Endodermal cell (in vitro differentiated cells): ENCODE measurements around the gene TCFL5. TPM values are rescaled to one million over a fixed set of nuclear protein-coding genes. Genes with fewer than 3 reads are reported as not detected.

Experiments used
- DNase-seq: peaks from one replicate; pipeline ENCODE4 v3.0.0-alpha.2; 2017
- H3K27ac ChIP-seq: 2 replicates; pipeline ENCODE4 v1.5.1; 2013; ENCODE audit warnings: mild to moderate bottlenecking, low read depth, low read length, moderate library complexity
- H3K27me3 ChIP-seq: 2 replicates; pipeline ENCODE4 v1.6.1; 2013; ENCODE audit warnings: mild to moderate bottlenecking, low read length, moderate library complexity; ENCODE audit not compliant: insufficient read depth, control insufficient read depth, poor library complexity, severe bottlenecking
- H3K36me3 ChIP-seq: 2 replicates; pipeline ENCODE4 v1.7.0; 2013; ENCODE audit warnings: mild to moderate bottlenecking, low read length, moderate library complexity; ENCODE audit not compliant: control insufficient read depth, insufficient read depth
- H3K4me1 ChIP-seq: one replicate; pipeline ENCODE4 v1.7.0; 2013; ENCODE audit warnings: low read length; ENCODE audit not compliant: control insufficient read depth, insufficient read depth
- H3K4me3 ChIP-seq: 2 replicates; pipeline ENCODE4 v1.5.1; 2013; ENCODE audit warnings: mild to moderate bottlenecking, low read length, moderate library complexity
- H3K9ac ChIP-seq: 2 replicates; pipeline ENCODE4 v1.6.1; 2013; ENCODE audit warnings: mild to moderate bottlenecking, low read length, moderate library complexity; ENCODE audit not compliant: poor library complexity, severe bottlenecking; ENCODE audit errors: extremely low read depth
- H3K9me3 ChIP-seq: 2 replicates; pipeline ENCODE4 v1.6.1; 2013; ENCODE audit warnings: mild to moderate bottlenecking, low read length, moderate library complexity; ENCODE audit not compliant: control insufficient read depth
- H3K27ac Mint-ChIP-seq: 2 replicates; pipeline ENCODE4 v1.8.0; 2020; ENCODE audit warnings: mixed read lengths
- H3K27me3 Mint-ChIP-seq: 2 replicates; pipeline ENCODE4 v1.8.0; 2021; ENCODE audit warnings: mild to moderate bottlenecking, mixed read lengths; ENCODE audit not compliant: insufficient read depth
- H3K36me3 Mint-ChIP-seq: 2 replicates; pipeline ENCODE4 v1.8.0; 2020; ENCODE audit warnings: low read depth, mixed read lengths
- H3K4me1 Mint-ChIP-seq: 2 replicates; pipeline ENCODE4 v1.8.0; 2020; ENCODE audit warnings: mixed read lengths
- H3K4me3 Mint-ChIP-seq: 2 replicates; pipeline ENCODE4 v1.8.0; 2020; ENCODE audit warnings: mild to moderate bottlenecking, moderate library complexity, mixed read lengths
- H3K9me3 Mint-ChIP-seq: 2 replicates; pipeline ENCODE4 v1.8.0; 2020; ENCODE audit warnings: mild to moderate bottlenecking, mixed read lengths
- CTCF ChIP-seq: fragments of 200-600 bp; sonication (generic); conservative IDR thresholded peaks from 2 replicates; pipeline ENCODE4 v1.5.0; 2021; ENCODE audit warnings: antibody characterized with exemption, mild to moderate bottlenecking
- WGBS, 2 experiments: methylation state at CpG; one replicate each; pipeline versions ENCODE4 v1.1.5 to v1.1.7; 2013; ENCODE audit warnings: missing lambda C conversion rate in 2 of 2, mixed read lengths in 1 of 2; ENCODE audit not compliant: insufficient coverage in 1 of 2, insufficient read length in 1 of 2; 5-methylcytosine and 5-hydroxymethylcytosine counted together
- total RNA-seq, 2 donors: library from RNA; stranded (reverse); fragmentation: NEBNext Ultra II Directional in 1 of 2; extraction: Animal tissue kit (Norgen Biotek cat#: 25700) in 1 of 2; gene quantifications; 2 replicates in 1 of 2; 3 replicates in 1 of 2; pipeline ENCODE4 v1.2.1, GENCODE V29; 2021

The TCFL5 gene
- total RNA-seq, 2 donors from 2014 or later: 15.8 to 17.4 TPM

- H3K4me3 Mint-ChIP-seq: no peak overlapping the region
- Histone ChIP-seq H3K36me3 (peaks cover 72% of the 10 kb centered on the region), H3K27ac (no peak overlapping the region), H3K4me1 (peaks cover 23% of the 10 kb centered on the region), H3K4me3 (no peak overlapping the region), H3K27me3 (no peaks in the 10 kb centered on the region), H3K9ac (no peak overlapping the region), H3K9me3 (no peaks in the 10 kb centered on the region)
- peaks cover 48% of the 10 kb centered on the region for H3K36me3 Mint-ChIP-seq
- H3K27ac Mint-ChIP-seq: peak overlapping the region; percentile 55
- H3K9me3 Mint-ChIP-seq: no peaks in the 10 kb centered on the region
- H3K4me1 Mint-ChIP-seq: peaks cover 36% of the 10 kb centered on the region
- no peak for TF ChIP-seq CTCF
- no peaks in the 10 kb centered on the region for H3K27me3 Mint-ChIP-seq
- DNase-seq: no peak
- WGBS, 2 experiments: 93 to 95% methylated on average over 6 to 11 of the region's 11 CpGs
These were observed 40.3 kb upstream of the TCFL5 start for GRCh38 chr20:62901891-62902290.

- H3K27ac ChIP-seq: peak overlapping the region; percentile 20
These were observed 39.3 kb upstream of the TCFL5 start for GRCh38 chr20:62900692-62901584.

GRCh38 chr20:62900052-62900691 is 38.5 kb upstream of the TCFL5 start:
- Histone ChIP-seq H3K4me3 (no peak overlapping the region), H3K4me1 (peaks cover 23% of the 10 kb centered on the region), H3K27me3 (no peaks in the 10 kb centered on the region), H3K9me3 (no peaks in the 10 kb centered on the region), H3K36me3 (peaks cover 72% of the 10 kb centered on the region), H3K27ac (no peak overlapping the region), H3K9ac (peak overlapping the region; percentile 41)
- Mint-ChIP-seq H3K4me3 (peak overlapping the region; percentile 17), H3K9me3 (no peaks in the 10 kb centered on the region), H3K27ac (peak overlapping the region; percentile 92), H3K4me1 (peaks cover 36% of the 10 kb centered on the region), H3K27me3 (no peaks in the 10 kb centered on the region), H3K36me3 (peaks cover 44% of the 10 kb centered on the region)
- peak; percentile 95 for DNase-seq
- TF ChIP-seq CTCF: peak; percentile 83
- 13 to 26% methylated on average over 7 to 11 of the region's 11 CpGs for WGBS, 2 experiments

More at GRCh38 chr20:62900692-62901584, 39.3 kb upstream of the TCFL5 start:
- Mint-ChIP-seq H3K27me3 (no peaks in the 10 kb centered on the region), H3K4me3 (no peak overlapping the region), H3K36me3 (peaks cover 44% of the 10 kb centered on the region), H3K9me3 (no peaks in the 10 kb centered on the region), H3K4me1 (peaks cover 36% of the 10 kb centered on the region), H3K27ac (peak overlapping the region; percentile 93)
- Histone ChIP-seq H3K27me3 (no peaks in the 10 kb centered on the region), H3K36me3 (peaks cover 72% of the 10 kb centered on the region), H3K9me3 (no peaks in the 10 kb centered on the region), H3K4me1 (peaks cover 23% of the 10 kb centered on the region), H3K9ac (no peak overlapping the region), H3K4me3 (no peak overlapping the region)
- 81% methylated on average over 20 of the region's 20 CpGs for WGBS, 2 experiments
- DNase-seq: peak; percentile 77
- no peak for TF ChIP-seq CTCF
